Right cardiac atrium (tissue), 5 donors: ENCODE measurements around the gene OR9A4. TPM values are rescaled to one million over a fixed set of nuclear protein-coding genes. Genes with fewer than 3 reads are reported as not detected.

Experiments
- ATAC-seq, 2 donors: fragments of 200-7000 bp; cut with Tn5 transposase; one replicate each; pipeline versions ENCODE4 v1.8.0 to v1.9.1; 2020; ENCODE audit warnings: moderate library complexity in 2 of 2, mild to moderate bottlenecking in 1 of 2
- DNase-seq, 3 donors: peaks; one replicate each; pipeline ENCODE4 v3.0.0-alpha.2; 2020
- H3K27ac ChIP-seq: one replicate; pipeline ENCODE4 v1.5.1; 2013; ENCODE audit warnings: mild to moderate bottlenecking, low read length, control low read depth, moderate library complexity
- H3K27me3 ChIP-seq: one replicate; pipeline ENCODE4 v1.6.1; 2013; ENCODE audit not compliant: control insufficient read depth, insufficient read depth
- H3K4me1 ChIP-seq: one replicate; pipeline ENCODE4 v1.6.1; 2013; ENCODE audit warnings: low read length; ENCODE audit not compliant: control insufficient read depth, insufficient read depth
- H3K4me3 ChIP-seq: one replicate; pipeline ENCODE4 v1.5.1; 2013; ENCODE audit warnings: low read length, control low read depth
- H3K9me3 ChIP-seq: one replicate; pipeline ENCODE4 v1.6.1; 2013; ENCODE audit warnings: low read length; ENCODE audit not compliant: control insufficient read depth
- WGBS: extraction: QIAGEN DNeasy Blood & Tissue Kit; methylation state at CpG from one replicate; pipeline ENCODE4 v1.1.7; 2013; 5-methylcytosine and 5-hydroxymethylcytosine counted together
- intact Hi-C, 4 donors: fragments of 100-400 bp; cut with DNase I; formaldehyde crosslinking; loops; one replicate each; pipeline versions ENCODE4 v1.11.0 to v1.14.0; 2022 to 2023
- polyA plus RNA-seq: library from polyadenylated mRNA; stranded (reverse); fragments of 200-250 nt; gene quantifications from one replicate; pipeline ENCODE4 v1.2.3, GENCODE V29; 2013
- total RNA-seq, 4 donors: library from RNA; stranded (reverse); fragmentation: NEBNext Ultra II Directional; extraction: Animal tissue kit (Norgen Biotek cat#: 25700); gene quantifications; one replicate each; pipeline ENCODE4 v1.2.1, GENCODE V29; 2021
- donor health status: healthy with polysubstance abuse.
- donor health status: DM: no; HTN: yes; CAD: no.
- donor health status: DM: no; HTN: no; CAD: no.
- donor health status: DM: no; HTN: yes; CAD: no; lungs with severe emphysema.
- donor health status: DM: yes; HTN: yes; CAD: no.

OR9A4 gene
- total and polyA plus RNA-seq, 5 donors, result 0.20 TPM; not detected in 4

DNA sequence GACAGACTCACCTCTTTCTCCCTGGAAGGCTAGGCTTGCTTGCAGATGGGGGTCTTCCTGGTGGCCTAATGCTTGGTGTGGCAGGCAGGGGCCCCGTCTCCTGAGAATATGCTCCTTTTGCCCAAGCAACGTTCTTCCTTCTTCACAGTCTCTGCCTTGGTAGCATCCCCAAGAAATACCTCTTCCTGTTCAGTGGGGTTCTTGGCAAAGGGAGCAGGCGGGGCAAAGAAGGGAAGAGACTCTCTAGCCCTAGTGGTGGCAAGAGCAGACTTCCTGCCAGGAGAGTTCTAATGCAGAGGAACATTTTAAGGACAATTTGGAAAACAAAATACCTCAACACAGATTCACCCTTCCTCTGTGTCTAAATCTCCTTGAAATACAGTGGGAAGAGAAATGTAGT, 30.6 kb downstream of the OR9A4 start, which contains the start of gene CLEC5A:
Gene CLEC5A (minus strand): TSS at position 179 of the 400 bp plus-strand sequence. CDS start 682 bp downstream, outside the sequence.
- Histone ChIP-seq H3K9me3 (no peaks in the 10 kb centered on the region), H3K27ac (no peak within 1 kb of the TSS), H3K27me3 (no peaks in the 10 kb centered on the region), H3K4me3 (no peak within 1 kb of the TSS), H3K4me1 (no peaks in the 10 kb centered on the region)
- ATAC-seq (no peak), DNase-seq (no peak)
- intact Hi-C loops, result no loop called here
- whole genome bisulfite sequencing, result 66% methylated on average over 3 of the region's 3 CpGs

DNA sequence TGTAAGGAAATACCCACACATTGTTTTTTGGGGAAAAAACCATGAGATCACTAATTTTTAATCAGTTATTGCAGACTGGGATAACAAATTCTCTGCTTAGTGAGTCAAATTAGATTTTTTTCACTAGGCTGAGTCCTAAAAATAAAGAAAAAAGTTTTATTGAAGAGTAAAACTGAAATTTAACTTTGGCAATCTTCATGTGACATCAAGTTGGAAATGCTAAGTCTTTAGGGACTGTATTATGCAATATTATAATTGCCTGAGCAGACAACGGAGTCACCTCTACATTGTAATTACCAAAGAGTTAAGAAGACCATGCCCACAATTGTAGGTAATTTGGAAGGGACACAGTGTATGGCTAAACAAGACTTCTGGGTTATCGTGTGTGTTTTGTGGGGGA, 32.8 kb downstream of the OR9A4 start:
- Histone ChIP-seq H3K4me3 (no peak overlapping the region), H3K27me3 (no peaks in the 10 kb centered on the region), H3K9me3 (no peaks in the 10 kb centered on the region), H3K27ac (no peak overlapping the region), H3K4me1 (no peaks in the 10 kb centered on the region)
- 72% methylated on average over 2 of the region's 2 CpGs for WGBS
- intact Hi-C loops, result no loop called here
- no peak for ATAC-seq
- no peak for DNase-seq

DNA sequence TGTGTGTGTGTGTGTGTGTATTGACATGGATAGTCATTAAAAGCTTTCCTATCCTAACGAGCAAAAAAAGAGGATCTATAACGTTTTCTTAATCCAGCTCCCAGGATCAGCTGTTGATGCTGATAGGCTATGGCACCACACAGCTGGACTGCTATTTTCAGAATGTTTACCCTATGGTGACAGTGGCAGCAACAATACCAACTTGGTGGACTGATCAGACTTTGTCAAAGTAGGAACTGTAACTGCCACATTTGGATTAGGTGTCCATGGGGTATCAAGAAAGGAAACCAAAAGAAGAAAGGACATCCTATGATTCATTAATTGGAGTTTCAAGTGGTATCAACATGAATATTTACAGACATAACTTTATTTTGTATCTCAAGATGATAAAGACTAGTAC, 33.3 kb downstream of the OR9A4 start:
- Histone ChIP-seq H3K27me3 (no peaks in the 10 kb centered on the region), H3K4me3 (no peak overlapping the region), H3K4me1 (no peaks in the 10 kb centered on the region), H3K27ac (no peak overlapping the region), H3K9me3 (no peaks in the 10 kb centered on the region)
- intact Hi-C loops, result no loop called here
- no peak for ATAC-seq
- WGBS, result 47% methylated on average over 2 of the region's 2 CpGs
- no peak for DNase-seq

DNA sequence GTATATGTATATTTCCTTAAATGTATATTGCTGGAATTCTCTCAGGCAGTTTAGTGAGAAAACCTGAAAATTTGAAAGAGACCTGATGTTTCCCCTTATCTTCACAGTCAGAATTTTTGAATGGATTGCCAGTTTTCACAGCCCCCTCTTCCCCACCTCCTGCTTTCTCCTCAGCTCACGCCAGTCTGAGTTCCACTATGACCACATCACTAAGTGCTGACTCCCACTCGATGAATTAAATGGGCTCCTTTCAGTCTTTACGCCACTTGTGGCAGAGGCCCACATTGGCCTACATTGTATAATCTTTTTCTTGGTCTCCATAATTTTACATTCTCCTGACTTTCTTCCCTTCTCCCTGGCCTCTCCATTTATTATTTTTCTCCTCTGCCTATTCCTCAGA, 33.7 kb downstream of the OR9A4 start:
- intact Hi-C loops, result no loop called here
- no peak overlapping the region for H3K27ac ChIP-seq
- DNase-seq (no peak), ATAC-seq (no peak)
- no peaks in the 10 kb centered on the region for H3K4me1 ChIP-seq
- H3K27me3 ChIP-seq, result no peaks in the 10 kb centered on the region
- no peak overlapping the region for H3K4me3 ChIP-seq
- H3K9me3 ChIP-seq, result no peaks in the 10 kb centered on the region
- 68% methylated on average over 3 of the region's 3 CpGs for WGBS

DNA sequence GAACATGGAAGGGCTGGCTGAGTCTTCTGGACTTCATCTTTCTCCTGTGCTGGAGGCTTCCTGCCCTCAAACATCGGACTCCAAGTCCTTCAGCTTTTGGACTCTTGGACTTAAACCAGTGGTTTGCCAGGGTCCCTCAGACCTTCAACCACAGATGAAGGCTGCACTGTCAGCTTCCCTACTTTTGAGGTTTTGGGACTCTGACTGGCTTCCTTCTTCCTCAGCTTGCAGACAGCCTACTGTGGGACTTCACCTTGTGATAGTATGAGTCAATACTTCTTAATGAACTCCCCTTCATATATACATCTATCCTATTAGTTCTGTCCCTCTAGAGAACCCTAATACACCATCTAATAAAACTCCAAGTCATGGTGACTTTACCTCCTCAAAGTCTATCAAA, 34.6 kb downstream of the OR9A4 start:
- ATAC-seq (no peak), DNase-seq (no peak)
- intact Hi-C loops, result no loop called here
- Histone ChIP-seq H3K4me1 (no peaks in the 10 kb centered on the region), H3K27ac (no peak overlapping the region), H3K27me3 (no peaks in the 10 kb centered on the region), H3K4me3 (no peak overlapping the region), H3K9me3 (no peaks in the 10 kb centered on the region)
- WGBS, result 66% methylated on average over 1 of the region's 1 CpG

DNA sequence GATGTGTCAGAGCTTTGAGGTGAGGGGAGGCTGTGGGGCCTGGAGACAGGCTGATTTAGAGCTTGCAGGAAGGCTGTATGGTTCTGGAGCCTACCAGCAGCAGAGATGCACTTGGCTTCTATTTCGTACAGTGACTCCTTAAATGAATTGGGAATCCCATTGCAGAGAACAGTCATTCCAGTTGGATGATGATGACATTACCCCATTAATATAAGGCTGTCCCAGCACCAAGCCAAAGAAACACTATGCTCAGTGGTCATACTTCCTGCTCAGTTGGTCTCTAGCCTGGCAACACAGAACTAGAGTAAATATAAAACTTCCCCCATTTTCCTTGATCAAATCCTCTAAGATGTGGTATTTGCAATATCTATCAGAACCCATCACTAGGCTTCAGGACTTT, 36.3 kb downstream of the OR9A4 start:
- H3K4me1 ChIP-seq, result no peaks in the 10 kb centered on the region
- no peaks in the 10 kb centered on the region for H3K27me3 ChIP-seq
- WGBS, result 83% methylated on average over 1 of the region's 1 CpG
- intact Hi-C loops, result no loop called here
- H3K9me3 ChIP-seq, result no peaks in the 10 kb centered on the region
- no peak for ATAC-seq
- H3K27ac ChIP-seq, result no peak overlapping the region
- H3K4me3 ChIP-seq, result no peak overlapping the region
- no peak for DNase-seq

DNA sequence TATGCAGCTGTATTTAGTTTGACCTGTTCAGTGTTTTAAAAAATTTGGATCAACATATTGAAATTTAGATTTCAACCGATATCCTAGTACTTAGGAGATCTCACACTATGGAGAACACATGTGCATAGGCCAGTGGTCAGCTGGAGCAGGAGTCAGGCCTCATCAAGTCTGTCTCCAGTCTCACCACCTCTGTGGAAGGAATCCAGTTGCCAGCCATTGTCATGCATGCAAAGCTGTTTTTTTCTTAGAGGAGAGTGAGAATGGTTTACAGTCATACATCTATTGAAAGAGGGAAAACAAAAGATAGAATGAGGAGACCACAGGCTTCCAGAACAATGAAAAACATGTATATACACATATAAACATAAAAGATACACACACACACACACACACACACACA, 38.1 kb downstream of the OR9A4 start:
- Histone ChIP-seq H3K4me3 (no peak overlapping the region), H3K27me3 (no peaks in the 10 kb centered on the region), H3K9me3 (no peaks in the 10 kb centered on the region), H3K4me1 (no peaks in the 10 kb centered on the region), H3K27ac (no peak overlapping the region)
- no peak for ATAC-seq
- no peak for DNase-seq
- WGBS, result 60% methylated on average over 1 of the region's 1 CpG
- intact Hi-C loops, result no loop called here

DNA sequence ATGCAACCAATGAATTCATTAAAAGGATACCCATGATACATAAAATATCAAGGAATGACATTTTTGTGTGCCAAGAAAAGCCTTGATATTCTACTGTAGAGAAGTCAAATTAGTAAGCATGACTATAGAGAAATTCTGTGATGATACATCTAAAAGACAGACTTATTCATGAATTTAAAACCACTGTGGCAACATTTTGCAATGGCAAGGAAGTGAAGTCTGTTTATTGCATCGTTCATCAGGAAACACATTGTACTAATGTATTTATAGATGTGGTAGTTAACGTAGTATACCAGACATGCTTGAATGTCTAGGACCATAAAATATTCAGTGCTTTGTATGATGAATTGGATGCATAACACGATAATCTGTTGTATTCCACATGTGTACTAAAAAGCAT, 39.9 kb downstream of the OR9A4 start:
- H3K27me3 ChIP-seq, result no peaks in the 10 kb centered on the region
- no peaks in the 10 kb centered on the region for H3K9me3 ChIP-seq
- no peak overlapping the region for H3K4me3 ChIP-seq
- no peak overlapping the region for H3K27ac ChIP-seq
- H3K4me1 ChIP-seq, result no peaks in the 10 kb centered on the region
- DNase-seq (no peak), ATAC-seq (no peak)
- WGBS, result 61% methylated on average over 3 of the region's 3 CpGs
- intact Hi-C loops, result no loop called here

DNA sequence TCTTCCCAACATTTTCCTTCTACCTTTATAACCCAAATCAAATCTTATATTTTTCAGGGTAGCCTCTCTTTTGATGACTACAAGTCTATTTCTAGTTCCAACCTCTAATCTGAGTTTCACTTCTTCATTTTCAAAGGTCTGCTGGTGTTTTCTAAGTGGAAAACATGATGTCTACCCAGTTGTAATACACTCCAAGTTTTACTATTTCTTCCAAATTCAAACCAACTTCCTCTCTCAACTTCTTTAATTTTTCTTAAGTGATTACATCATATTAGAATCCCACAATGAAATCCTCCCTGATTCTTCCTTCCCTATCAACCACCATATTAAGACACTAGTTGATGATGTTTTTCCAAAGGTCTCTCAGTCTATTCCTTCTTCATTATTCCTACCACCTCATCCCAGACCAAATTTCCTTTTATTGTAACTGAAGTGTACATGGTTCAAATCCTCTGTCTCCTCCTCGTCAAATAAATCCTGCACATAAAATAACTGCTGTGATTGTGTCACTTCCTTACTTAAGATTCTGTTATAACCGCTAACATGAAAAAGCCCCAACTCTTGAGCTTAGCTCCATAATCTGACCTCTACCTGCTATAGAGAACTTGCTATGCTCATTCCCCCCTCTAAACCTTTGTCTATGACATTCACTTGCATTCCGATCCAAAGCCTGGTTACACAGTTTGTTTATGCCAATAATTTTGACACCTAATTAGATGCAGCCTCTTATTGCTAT, 44.7 kb downstream of the OR9A4 start:
- DNase-seq (no peak), ATAC-seq (no peak)
- H3K27me3 ChIP-seq, result no peaks in the 10 kb centered on the region
- H3K4me1 ChIP-seq, result no peaks in the 10 kb centered on the region
- no peak overlapping the region for H3K27ac ChIP-seq
- no peak overlapping the region for H3K4me3 ChIP-seq
- intact Hi-C loops, result no loop called here
- 78% methylated on average over 3 of the region's 3 CpGs for WGBS
- H3K9me3 ChIP-seq, result no peaks in the 10 kb centered on the region

Other genes starting within 250 kb of the OR9A4 start
- 10 to 100 TPM; 10.6 to 11.9 (median 11.6) TPM for gene DENND11, start 214.2 kb upstream of the OR9A4 start, total RNA-seq
- 5.2 TPM for gene DENND11, start 214.2 kb upstream of the OR9A4 start, polyA plus RNA-seq
- not detected for gene WEE2, start 208.0 kb upstream of the OR9A4 start, total RNA-seq
- gene WEE2, start 208.0 kb upstream of the OR9A4 start, polyA plus RNA-seq, result not detected
- gene SSBP1, start 178.0 kb upstream of the OR9A4 start, total RNA-seq, result 10 to 100 TPM; 91.0 to 100.0 (median 96.5) TPM
- gene SSBP1, start 178.0 kb upstream of the OR9A4 start, polyA plus RNA-seq, result 231 TPM
- 1 to 10 TPM in 1 of 4 donors, under 1 TPM in 3; 0.48 to 1.2 (median 0.57) TPM for gene TAS2R3, start 152.3 kb upstream of the OR9A4 start, total RNA-seq
- 0.18 TPM for gene TAS2R3, start 152.3 kb upstream of the OR9A4 start, polyA plus RNA-seq
- 1 to 10 TPM in 1 of 4 donors, under 1 TPM in 3; 0.34 to 1.0 (median 0.42) TPM for gene TAS2R4, start 139.7 kb upstream of the OR9A4 start, total RNA-seq
- gene TAS2R4, start 139.7 kb upstream of the OR9A4 start, polyA plus RNA-seq, result 0.27 TPM
- under 1 TPM; 0.40 to 0.72 (median 0.43) TPM for gene TAS2R5, start 126.2 kb upstream of the OR9A4 start, total RNA-seq
- 0.41 TPM for gene TAS2R5, start 126.2 kb upstream of the OR9A4 start, polyA plus RNA-seq
- gene PRSS37, start 74.9 kb upstream of the OR9A4 start, total RNA-seq, result not detected
- not detected for gene PRSS37, start 74.9 kb upstream of the OR9A4 start, polyA plus RNA-seq
- under 1 TPM; 0.08 to 0.74 (median 0.25) TPM for gene CLEC5A, start 30.6 kb downstream of the OR9A4 start, total RNA-seq
- 0.27 TPM for gene CLEC5A, start 30.6 kb downstream of the OR9A4 start, polyA plus RNA-seq
- gene TAS2R38, start 57.4 kb downstream of the OR9A4 start, total RNA-seq, result not detected
- not detected for gene TAS2R38, start 57.4 kb downstream of the OR9A4 start, polyA plus RNA-seq
- gene MGAM, start 79.5 kb downstream of the OR9A4 start, total RNA-seq, result 1 to 10 TPM in 1 of 4 donors, under 1 TPM in 3; 0.37 to 1.3 (median 0.58) TPM
- 0.05 TPM for gene MGAM, start 79.5 kb downstream of the OR9A4 start, polyA plus RNA-seq
- gene MGAM2, start 195.3 kb downstream of the OR9A4 start, total RNA-seq, result under 1 TPM in 3 of 4 donors, not detected in 1; 0.11 to 0.19 (median 0.15) TPM
- gene MGAM2, start 195.3 kb downstream of the OR9A4 start, polyA plus RNA-seq, result 0.02 TPM